ENCODE measurements around the gene LRP2BP.

LRP2BP gene

DNA sequence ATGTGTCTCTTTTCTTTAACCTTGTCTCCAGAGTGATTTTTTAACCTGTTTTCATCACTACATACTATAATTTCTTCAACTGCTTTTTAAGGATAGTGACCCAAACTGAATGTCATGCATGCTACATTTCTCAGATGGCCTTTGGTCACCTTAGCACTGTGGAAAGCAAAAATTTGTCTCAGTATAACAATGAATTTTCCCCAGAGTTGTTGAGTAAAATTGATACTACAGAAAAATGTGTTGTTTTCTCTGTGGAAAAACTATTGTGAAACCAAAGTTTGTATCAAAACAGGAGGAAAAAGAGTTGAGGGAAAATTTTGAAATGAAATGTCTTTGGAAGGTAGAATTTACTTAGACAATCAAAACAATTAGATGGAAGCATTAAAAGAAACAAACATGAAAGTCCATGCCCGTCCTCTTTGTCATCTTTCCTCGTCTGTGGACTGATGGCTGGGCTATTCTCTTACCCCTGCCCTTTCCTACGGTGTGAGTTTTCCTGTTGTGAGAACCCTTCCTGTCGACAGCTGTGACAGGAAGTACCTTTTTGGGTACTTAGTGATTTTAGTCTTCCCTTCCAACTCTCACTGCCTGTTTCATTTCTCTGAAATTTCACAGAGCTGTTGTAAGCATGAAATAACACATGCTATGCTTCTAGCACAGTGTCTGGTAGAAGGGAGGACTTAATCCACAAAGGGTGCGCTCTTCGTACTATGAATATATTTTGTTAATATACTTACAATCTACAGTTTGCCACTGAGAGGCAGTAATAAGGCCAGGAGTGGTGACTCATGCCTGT, 50.8 kb downstream of the LRP2BP start:
- no peak for ATAC-seq (ENCODE audit: low read depth)
- no peaks in the 10 kb centered on the region for H3K4me1 ChIP-seq (ENCODE audit: insufficient read depth, poor library complexity, severe bottlenecking)
- no peaks in the 10 kb centered on the region for H3K9me3 ChIP-seq (ENCODE audit: severe bottlenecking)
- TF ChIP-seq, protein P1, sequence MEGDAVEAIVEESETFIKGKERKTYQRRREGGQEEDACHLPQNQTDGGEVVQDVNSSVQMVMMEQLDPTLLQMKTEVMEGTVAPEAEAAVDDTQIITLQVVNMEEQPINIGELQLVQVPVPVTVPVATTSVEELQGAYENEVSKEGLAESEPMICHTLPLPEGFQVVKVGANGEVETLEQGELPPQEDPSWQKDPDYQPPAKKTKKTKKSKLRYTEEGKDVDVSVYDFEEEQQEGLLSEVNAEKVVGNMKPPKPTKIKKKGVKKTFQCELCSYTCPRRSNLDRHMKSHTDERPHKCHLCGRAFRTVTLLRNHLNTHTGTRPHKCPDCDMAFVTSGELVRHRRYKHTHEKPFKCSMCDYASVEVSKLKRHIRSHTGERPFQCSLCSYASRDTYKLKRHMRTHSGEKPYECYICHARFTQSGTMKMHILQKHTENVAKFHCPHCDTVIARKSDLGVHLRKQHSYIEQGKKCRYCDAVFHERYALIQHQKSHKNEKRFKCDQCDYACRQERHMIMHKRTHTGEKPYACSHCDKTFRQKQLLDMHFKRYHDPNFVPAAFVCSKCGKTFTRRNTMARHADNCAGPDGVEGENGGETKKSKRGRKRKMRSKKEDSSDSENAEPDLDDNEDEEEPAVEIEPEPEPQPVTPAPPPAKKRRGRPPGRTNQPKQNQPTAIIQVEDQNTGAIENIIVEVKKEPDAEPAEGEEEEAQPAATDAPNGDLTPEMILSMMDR (IDR thresholded peaks at IDR 0.05; ENCODE audit: poor library complexity, severe bottlenecking) = no peak
- no peaks in the 10 kb centered on the region; the same call in 1 of the 2 replicates for H3K36me3 ChIP-seq (ENCODE audit: low read depth)
- no peak for DNase-seq (ENCODE audit: low spot score)
- H3K4me3 ChIP-seq (ENCODE audit: severe bottlenecking) = no peak overlapping the region
- no peak overlapping the region for H3K27ac ChIP-seq (ENCODE audit: poor library complexity, severe bottlenecking)
- H3K27me3 ChIP-seq (ENCODE audit: insufficient read depth, poor library complexity, severe bottlenecking) = no peaks in the 10 kb centered on the region

DNA sequence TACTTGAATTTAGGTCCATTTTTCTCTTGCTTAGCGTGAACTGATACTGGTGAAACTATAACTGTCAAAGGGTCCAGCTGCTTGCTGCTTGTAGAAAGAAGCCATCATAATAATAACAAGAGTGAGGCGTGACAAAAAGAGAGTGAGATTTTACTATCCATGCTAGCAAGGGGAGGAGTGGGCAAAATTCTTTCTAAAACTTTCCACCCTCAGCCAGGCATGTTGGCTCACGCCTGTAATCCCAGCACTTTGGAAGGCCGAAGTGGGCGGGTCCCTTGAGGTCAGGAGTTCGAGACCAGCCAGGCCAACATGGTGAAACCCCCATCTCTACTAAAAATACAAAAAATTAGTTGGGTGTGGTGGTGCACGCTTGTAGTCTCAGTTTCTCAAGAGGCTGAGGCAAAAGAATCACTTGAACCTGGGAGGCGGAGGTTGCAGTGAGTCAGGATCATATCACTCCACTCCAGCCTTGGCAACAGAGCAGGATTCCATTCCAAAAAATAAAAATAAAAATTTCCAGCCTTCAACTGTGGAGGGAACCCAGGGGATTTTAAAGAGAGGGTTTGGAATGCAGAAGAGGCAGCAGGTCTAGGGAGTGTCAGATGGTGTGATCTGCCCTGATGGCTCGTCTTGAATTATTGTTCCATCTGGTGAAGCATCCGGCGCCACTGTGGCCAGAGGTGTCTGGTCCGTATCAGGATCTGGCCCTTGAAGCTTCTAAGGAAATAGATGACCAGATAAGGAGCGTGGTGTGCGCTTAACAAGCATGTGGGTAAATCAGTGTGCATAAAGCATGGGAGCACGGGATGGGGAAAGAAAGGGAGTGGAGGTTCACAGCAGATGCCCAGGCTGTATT, 51.8 kb downstream of the LRP2BP start:
- Histone ChIP-seq H3K36me3 (ENCODE audit: low read depth) (no peaks in the 10 kb centered on the region; the same call in 1 of the 2 replicates), H3K9me3 (ENCODE audit: severe bottlenecking) (no peaks in the 10 kb centered on the region), H3K27me3 (ENCODE audit: insufficient read depth, poor library complexity, severe bottlenecking) (no peaks in the 10 kb centered on the region), H3K4me3 (ENCODE audit: severe bottlenecking) (no peak overlapping the region), H3K27ac (ENCODE audit: poor library complexity, severe bottlenecking) (no peak overlapping the region), H3K4me1 (ENCODE audit: insufficient read depth, poor library complexity, severe bottlenecking) (no peaks in the 10 kb centered on the region)
- ATAC-seq (ENCODE audit: low read depth) (no peak), DNase-seq (ENCODE audit: low spot score) (no peak)
- TF ChIP-seq, protein P1 (IDR thresholded peaks at IDR 0.05; ENCODE audit: poor library complexity, severe bottlenecking) = no peak

DNA sequence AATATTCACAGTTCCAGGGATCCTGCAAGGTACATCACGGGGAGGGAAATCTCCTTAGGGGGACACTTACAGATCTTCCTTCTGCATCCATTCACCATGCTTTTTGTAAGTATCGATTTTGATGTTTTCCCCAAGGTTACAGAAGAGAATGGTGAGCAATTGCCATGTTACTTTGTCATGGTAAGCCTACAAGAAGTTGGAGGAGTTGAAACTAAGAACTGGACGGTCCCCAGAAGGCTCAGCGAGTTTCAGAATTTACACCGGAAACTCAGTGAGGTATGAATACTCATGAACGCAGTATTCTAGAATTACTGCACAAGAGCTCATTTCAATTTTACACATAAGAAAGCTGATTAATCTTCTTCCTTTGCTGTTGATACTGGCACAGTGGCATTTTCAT, 53.9 kb downstream of the LRP2BP start:
- DNase-seq (ENCODE audit: low spot score) (no peak), ATAC-seq (ENCODE audit: low read depth) (no peak)
- no peak overlapping the region for H3K27ac ChIP-seq (ENCODE audit: poor library complexity, severe bottlenecking)
- H3K9me3 ChIP-seq (ENCODE audit: severe bottlenecking) = no peaks in the 10 kb centered on the region
- no peak overlapping the region for H3K4me3 ChIP-seq (ENCODE audit: severe bottlenecking)
- H3K27me3 ChIP-seq (ENCODE audit: insufficient read depth, poor library complexity, severe bottlenecking) = no peaks in the 10 kb centered on the region
- no peaks in the 10 kb centered on the region for H3K36me3 ChIP-seq (ENCODE audit: low read depth)
- no peaks in the 10 kb centered on the region for H3K4me1 ChIP-seq (ENCODE audit: insufficient read depth, poor library complexity, severe bottlenecking)
- TF ChIP-seq, protein P1 (IDR thresholded peaks at IDR 0.05; ENCODE audit: poor library complexity, severe bottlenecking) = no peak

DNA sequence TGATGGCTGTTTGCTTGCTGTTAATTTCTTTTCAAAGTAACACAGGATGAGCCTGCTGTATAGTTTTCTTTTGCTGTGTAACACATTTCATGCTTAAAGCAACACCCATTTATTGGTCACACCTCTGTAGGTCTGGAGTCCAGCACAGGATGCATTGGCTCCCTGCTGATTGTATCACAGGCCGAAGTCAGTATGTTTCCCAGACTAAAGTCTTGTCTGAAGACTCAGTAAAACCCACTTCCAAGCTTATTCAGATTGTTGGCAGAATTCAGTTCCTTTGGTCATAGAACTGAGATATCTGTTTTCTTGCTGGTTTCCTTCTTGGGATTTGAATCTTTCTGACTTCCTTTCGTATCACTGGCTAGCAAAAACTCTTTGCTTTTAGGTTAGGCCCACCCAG, 54.3 kb downstream of the LRP2BP start:
- Histone ChIP-seq H3K4me3 (ENCODE audit: severe bottlenecking) (no peak overlapping the region), H3K36me3 (ENCODE audit: low read depth) (no peaks in the 10 kb centered on the region), H3K27me3 (ENCODE audit: insufficient read depth, poor library complexity, severe bottlenecking) (no peaks in the 10 kb centered on the region), H3K4me1 (ENCODE audit: insufficient read depth, poor library complexity, severe bottlenecking) (no peaks in the 10 kb centered on the region), H3K27ac (ENCODE audit: poor library complexity, severe bottlenecking) (no peak overlapping the region), H3K9me3 (ENCODE audit: severe bottlenecking) (no peaks in the 10 kb centered on the region)
- TF ChIP-seq, protein P1 (IDR thresholded peaks at IDR 0.05; ENCODE audit: poor library complexity, severe bottlenecking) = no peak
- ATAC-seq (ENCODE audit: low read depth) = no peak
- DNase-seq (ENCODE audit: low spot score) = no peak
